ENCODE data around the gene TRIP13. TPM values are rescaled to one million over a fixed set of nuclear protein-coding genes. Genes with fewer than 3 reads are reported as not detected.

The TRIP13 gene
- total and polyA plus RNA-seq, 10 of the 15 experiments (the other 5 are each of a cell fraction or from before 2014, with no cell fraction given): 15.1 to 64.9 (median 32.2) TPM

- H3K27ac ChIP-seq (ENCODE audit: control insufficient read depth, insufficient read depth): no peak overlapping the region
- TF ChIP-seq MYB (IDR thresholded peaks at IDR 0.05; ENCODE audit: borderline replicate concordance, low read depth, low read length) (no peak), RAD51 (IDR thresholded peaks at IDR 0.05) (no peak), RCOR1 (conservative IDR thresholded peaks at IDR 0.05; ENCODE audit: low read depth, low read length) (no peak), SUZ12 (IDR thresholded peaks at IDR 0.05; ENCODE audit: unreplicated experiment) (no peak)
- TF ChIP-seq, protein P1, sequence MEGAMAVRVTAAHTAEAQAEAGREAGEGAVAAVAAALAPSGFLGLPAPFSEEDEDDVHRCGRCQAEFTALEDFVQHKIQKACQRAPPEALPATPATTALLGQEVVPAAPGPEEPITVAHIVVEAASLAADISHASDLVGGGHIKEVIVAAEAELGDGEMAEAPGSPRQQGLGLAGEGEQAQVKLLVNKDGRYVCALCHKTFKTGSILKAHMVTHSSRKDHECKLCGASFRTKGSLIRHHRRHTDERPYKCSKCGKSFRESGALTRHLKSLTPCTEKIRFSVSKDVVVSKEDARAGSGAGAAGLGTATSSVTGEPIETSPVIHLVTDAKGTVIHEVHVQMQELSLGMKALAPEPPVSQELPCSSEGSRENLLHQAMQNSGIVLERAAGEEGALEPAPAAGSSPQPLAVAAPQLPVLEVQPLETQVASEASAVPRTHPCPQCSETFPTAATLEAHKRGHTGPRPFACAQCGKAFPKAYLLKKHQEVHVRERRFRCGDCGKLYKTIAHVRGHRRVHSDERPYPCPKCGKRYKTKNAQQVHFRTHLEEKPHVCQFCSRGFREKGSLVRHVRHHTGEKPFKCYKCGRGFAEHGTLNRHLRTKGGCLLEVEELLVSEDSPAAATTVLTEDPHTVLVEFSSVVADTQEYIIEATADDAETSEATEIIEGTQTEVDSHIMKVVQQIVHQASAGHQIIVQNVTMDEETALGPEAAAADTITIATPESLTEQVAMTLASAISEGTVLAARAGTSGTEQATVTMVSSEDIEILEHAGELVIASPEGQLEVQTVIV (IDR thresholded peaks at IDR 0.05; ENCODE audit: borderline replicate concordance, partially characterized antibody): no peak
- ChIA-PET RAD21 (ENCODE audit: unreplicated experiment) (no interaction called here), CTCF (interaction anchor here (0.5 to 4.2 kb wide), 5 partner anchors 8 to 242 kb away, joined by 3 to 21 read pairs (median 4); no protein-coding TSS in a partner anchor), POLR2A (no interaction called here), SMC1A (ENCODE audit: uncharacterized antibody, unreplicated experiment) (interaction anchor here (1.0 to 1.5 kb wide), 2 partner anchors 8 to 11 kb away, joined by 4 read pairs; no protein-coding TSS in a partner anchor)
- no peaks in the 10 kb centered on the region for H3K4me1 ChIP-seq (ENCODE audit: control insufficient read depth, insufficient read depth, low read length)
- no peaks in the 10 kb centered on the region for H3K9me3 ChIP-seq (replicated peaks; ENCODE audit: control insufficient read depth, insufficient read depth, low read length)
- H4K20me1 ChIP-seq (ENCODE audit: control insufficient read depth, insufficient read depth): no peaks in the 10 kb centered on the region
- no peaks in the 10 kb centered on the region for H3K36me3 ChIP-seq (ENCODE audit: control insufficient read depth in 2 of 2, insufficient read depth in 2 of 2, low read length in 1 of 2)
- ATAC-seq (no peak), FAIRE-seq (no peak), DNase-seq (ENCODE audit: low read depth, low spot score) (no peak)
- BruUV-seq (replicated peaks): no TSS peak
- H3K9ac ChIP-seq (ENCODE audit: control insufficient read depth, insufficient read depth, low read length): no peak overlapping the region
- H3K79me2 ChIP-seq (ENCODE audit: control insufficient read depth, insufficient read depth, low read length): no peaks in the 10 kb centered on the region
- no peak overlapping the region for H2AFZ ChIP-seq (ENCODE audit: control insufficient read depth, low read depth, low read length)
- in situ Hi-C loops (cut with MboI): loop anchor here (10.0 kb wide), 1 partner anchor 723 kb away; no protein-coding TSS in a partner anchor
- intact Hi-C loops (cut with micrococcal nuclease; ENCODE audit: unreplicated experiment): no loop called here
- no peaks in the 10 kb centered on the region for H3K27me3 ChIP-seq (replicated peaks in 1 of 2; ENCODE audit: control insufficient read depth in 2 of 2, insufficient read depth in 2 of 2, low read length in 1 of 2)
- no peak overlapping the region for H3K4me2 ChIP-seq (ENCODE audit: control insufficient read depth, insufficient read depth)
- WGBS (ENCODE audit: insufficient coverage, insufficient replicate concordance, low lambda C conversion rate, missing lambda C conversion rate): 68% methylated on average over 8 of the region's 8 CpGs
- H3K4me3 ChIP-seq: no peak overlapping the region
Measured at GRCh38 chr5:932151-932627, 39.5 kb downstream of the TRIP13 start.

Data from GM12878 (cell line).